GM18505 (cell line): ENCODE results near the gene TNNI3K.
"Not testable (repeated sequence)": the region's sequence is repeated elsewhere in the genome, so short reads cannot be mapped to it uniquely, and the experiment has no call there.

Source experiments
- ATAC-seq: cut with Tn5 transposase; IDR thresholded peaks from one replicate; pipeline ENCODE4 v1.9.1; 2021; ENCODE audit not compliant: unreplicated experiment
- POLR2A ChIP-seq: IDR thresholded peaks from 4 replicates; pipeline ENCODE4 v1.6.1; 2011; ENCODE audit warnings: borderline replicate concordance; ENCODE audit not compliant: insufficient read depth, insufficient read length; ENCODE audit errors: extremely low read depth

Gene TNNI3K

GRCh38 chr1:74246315-74246714 is 11.1 kb downstream of the TNNI3K start:
- ATAC-seq, result no peak
- no peak for TF ChIP-seq POLR2A

GRCh38 chr1:74247881-74248528 is 12.8 kb downstream of the TNNI3K start:
- no peak for TF ChIP-seq POLR2A
- no peak for ATAC-seq

- not testable (repeated sequence) for ATAC-seq
Observed at GRCh38 chr1:74253243-74253824, 18.1 kb downstream of the TNNI3K start.

GRCh38 chr1:74266001-74266400 is 30.8 kb downstream of the TNNI3K start:
- ATAC-seq, result no peak
- no peak for TF ChIP-seq POLR2A

- ATAC-seq, result no peak
- no peak for TF ChIP-seq POLR2A
Observed at GRCh38 chr1:74271503-74271902, 36.3 kb downstream of the TNNI3K start.

- ATAC-seq, result no peak
- TF ChIP-seq POLR2A, result no peak
Observed at GRCh38 chr1:74280642-74281396, 45.6 kb downstream of the TNNI3K start.

GRCh38 chr1:74286414-74286813 is 51.2 kb downstream of the TNNI3K start:
- no peak for ATAC-seq
- no peak for TF ChIP-seq POLR2A

- no peak for ATAC-seq
- no peak for TF ChIP-seq POLR2A
Observed at GRCh38 chr1:74314438-74314837, 79.3 kb downstream of the TNNI3K start.

GRCh38 chr1:74316302-74316701 is 81.1 kb downstream of the TNNI3K start:
- no peak for TF ChIP-seq POLR2A
- ATAC-seq, result no peak

- TF ChIP-seq POLR2A, result no peak
- ATAC-seq, result no peak
Observed at GRCh38 chr1:74317663-74318062, 82.5 kb downstream of the TNNI3K start.

GRCh38 chr1:74323937-74324473 is 88.8 kb downstream of the TNNI3K start:
- ATAC-seq, result no peak
- TF ChIP-seq POLR2A, result no peak

GRCh38 chr1:74324684-74325448 is 89.7 kb downstream of the TNNI3K start:
- no peak for ATAC-seq
- TF ChIP-seq POLR2A, result no peak

GRCh38 chr1:74328851-74329250 is 93.7 kb downstream of the TNNI3K start:
- no peak for TF ChIP-seq POLR2A
- ATAC-seq, result no peak

GRCh38 chr1:74333244-74333643 is 98.1 kb downstream of the TNNI3K start:
- no peak for TF ChIP-seq POLR2A
- ATAC-seq, result no peak

- ATAC-seq, result no peak
- TF ChIP-seq POLR2A, result no peak
Observed at GRCh38 chr1:74334147-74334546, 99.0 kb downstream of the TNNI3K start.
